ENCODE data around the gene POLA2. TPM values are rescaled to one million over a fixed set of nuclear protein-coding genes. Genes with fewer than 3 reads are reported as not detected.

POLA2 gene
- total and polyA plus RNA-seq, 9 of the 15 experiments (the other 6 are each of a cell fraction or from before 2014, with no cell fraction given) = 2.7 to 134 (median 44.4) TPM

DNA sequence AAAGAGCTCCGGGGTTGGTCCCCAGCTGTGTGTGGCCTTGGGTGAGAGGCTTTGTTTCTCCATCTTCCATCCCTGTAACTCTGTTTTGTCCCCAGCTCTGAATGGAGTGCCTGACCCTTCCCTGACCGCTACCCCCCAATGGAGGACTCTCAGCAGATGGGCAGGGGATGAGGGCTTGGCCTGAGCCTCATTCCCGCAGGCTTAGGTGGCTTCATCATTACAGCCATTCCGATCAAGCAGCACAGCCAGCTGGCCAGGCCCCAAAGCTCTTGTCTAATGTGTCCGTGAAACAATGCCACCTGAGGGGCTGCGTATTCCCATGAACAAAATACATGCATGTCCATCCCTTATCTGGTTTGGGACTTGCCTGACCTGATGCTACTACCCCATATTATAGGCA is 49.0 kb downstream of the POLA2 start:
- intact Hi-C loops (cut with micrococcal nuclease) (loop anchor here (10.0 kb wide), 2 partner anchors 86 to 196 kb away; partner anchors contain the start of genes TM7SF2 and ZNHIT2), in situ Hi-C loops (cut with MboI) (no loop called here)
- no peaks in the 10 kb centered on the region for H3K9me1 ChIP-seq (ENCODE audit: control insufficient read depth, insufficient read depth, low read length)
- no peak for FAIRE-seq
- no peaks in the 10 kb centered on the region for H3K27me3 ChIP-seq (ENCODE audit: control insufficient read depth in 2 of 2, insufficient read depth in 2 of 2, low read length in 2 of 2)
- H3K4me1 ChIP-seq (replicated peaks in 1 of 2; ENCODE audit: control insufficient read depth in 2 of 2, insufficient read depth in 2 of 2, low read length in 2 of 2) = peaks cover 9 to 40% of the 10 kb centered on the region in 2 experiments; a peak in 3 of 5 replicates
- no peak overlapping the region for H2AFZ ChIP-seq (ENCODE audit: low read depth, low read length)
- BruUV-seq (replicated peaks) = no TSS peak
- POLR2A ChIA-PET = interaction anchor here (0.6 to 2.8 kb wide), 13 partner anchors 9 to 241 kb away, joined by 3 to 10 read pairs (median 3); partner anchors contain the start of genes MALAT1 and NEAT1
- H3K4me3 ChIP-seq = no peak overlapping the region
- ATAC-seq = no peak
- no peak overlapping the region for H3K4me2 ChIP-seq (ENCODE audit: insufficient read depth, low read length)
- 55% methylated on average over 6 of the region's 6 CpGs for WGBS (ENCODE audit: insufficient coverage, low coverage, missing lambda C conversion rate)
- no peak for DNase-seq (ENCODE audit: extremely low read depth in 1 of 4, low spot score in 3 of 4)
- H3K9ac ChIP-seq (ENCODE audit: insufficient read depth in 1 of 2, low read depth in 2 of 2, low read length in 2 of 2) = peak overlapping the region in 1 of 2 experiments; percentile 70; a peak in 1 of 4 replicates
- no peaks in the 10 kb centered on the region for H3K36me3 ChIP-seq (ENCODE audit: control insufficient read depth, insufficient read depth, low read length)
- no peak overlapping the region for H3K27ac ChIP-seq (ENCODE audit: extremely low read depth, low read depth, low read length)
- CTCF ChIA-PET (ENCODE audit: low intra/inter-chr PET ratio) = no interaction called here
- peaks cover 1% of the 10 kb centered on the region; the same call in 2 of the 3 replicates for H3K79me2 ChIP-seq (ENCODE audit: control insufficient read depth, insufficient read depth, low read length)
- H4K20me1 ChIP-seq (replicated peaks; ENCODE audit: control insufficient read depth, insufficient read depth, low read length) = no peaks in the 10 kb centered on the region
- H3K9me3 ChIP-seq (replicated peaks; ENCODE audit: control insufficient read depth, insufficient read depth, low read depth, low read length) = no peaks in the 10 kb centered on the region
- no peak for TF ChIP-seq NKRF (IDR thresholded peaks at IDR 0.05; ENCODE audit: borderline replicate concordance)
- TF ChIP-seq, protein P1, sequence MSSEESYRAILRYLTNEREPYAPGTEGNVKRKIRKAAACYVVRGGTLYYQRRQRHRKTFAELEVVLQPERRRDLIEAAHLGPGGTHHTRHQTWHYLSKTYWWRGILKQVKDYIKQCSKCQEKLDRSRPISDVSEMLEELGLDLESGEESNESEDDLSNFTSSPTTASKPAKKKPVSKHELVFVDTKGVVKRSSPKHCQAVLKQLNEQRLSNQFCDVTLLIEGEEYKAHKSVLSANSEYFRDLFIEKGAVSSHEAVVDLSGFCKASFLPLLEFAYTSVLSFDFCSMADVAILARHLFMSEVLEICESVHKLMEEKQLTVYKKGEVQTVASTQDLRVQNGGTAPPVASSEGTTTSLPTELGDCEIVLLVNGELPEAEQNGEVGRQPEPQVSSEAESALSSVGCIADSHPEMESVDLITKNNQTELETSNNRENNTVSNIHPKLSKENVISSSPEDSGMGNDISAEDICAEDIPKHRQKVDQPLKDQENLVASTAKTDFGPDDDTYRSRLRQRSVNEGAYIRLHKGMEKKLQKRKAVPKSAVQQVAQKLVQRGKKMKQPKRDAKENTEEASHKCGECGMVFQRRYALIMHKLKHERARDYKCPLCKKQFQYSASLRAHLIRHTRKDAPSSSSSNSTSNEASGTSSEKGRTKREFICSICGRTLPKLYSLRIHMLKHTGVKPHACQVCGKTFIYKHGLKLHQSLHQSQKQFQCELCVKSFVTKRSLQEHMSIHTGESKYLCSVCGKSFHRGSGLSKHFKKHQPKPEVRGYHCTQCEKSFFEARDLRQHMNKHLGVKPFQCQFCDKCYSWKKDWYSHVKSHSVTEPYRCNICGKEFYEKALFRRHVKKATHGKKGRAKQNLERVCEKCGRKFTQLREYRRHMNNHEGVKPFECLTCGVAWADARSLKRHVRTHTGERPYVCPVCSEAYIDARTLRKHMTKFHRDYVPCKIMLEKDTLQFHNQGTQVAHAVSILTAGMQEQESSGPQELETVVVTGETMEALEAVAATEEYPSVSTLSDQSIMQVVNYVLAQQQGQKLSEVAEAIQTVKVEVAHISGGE (CRISPR knock-in tag; IDR thresholded peaks at IDR 0.05) = no peak
- TF ChIP-seq, protein P2, sequence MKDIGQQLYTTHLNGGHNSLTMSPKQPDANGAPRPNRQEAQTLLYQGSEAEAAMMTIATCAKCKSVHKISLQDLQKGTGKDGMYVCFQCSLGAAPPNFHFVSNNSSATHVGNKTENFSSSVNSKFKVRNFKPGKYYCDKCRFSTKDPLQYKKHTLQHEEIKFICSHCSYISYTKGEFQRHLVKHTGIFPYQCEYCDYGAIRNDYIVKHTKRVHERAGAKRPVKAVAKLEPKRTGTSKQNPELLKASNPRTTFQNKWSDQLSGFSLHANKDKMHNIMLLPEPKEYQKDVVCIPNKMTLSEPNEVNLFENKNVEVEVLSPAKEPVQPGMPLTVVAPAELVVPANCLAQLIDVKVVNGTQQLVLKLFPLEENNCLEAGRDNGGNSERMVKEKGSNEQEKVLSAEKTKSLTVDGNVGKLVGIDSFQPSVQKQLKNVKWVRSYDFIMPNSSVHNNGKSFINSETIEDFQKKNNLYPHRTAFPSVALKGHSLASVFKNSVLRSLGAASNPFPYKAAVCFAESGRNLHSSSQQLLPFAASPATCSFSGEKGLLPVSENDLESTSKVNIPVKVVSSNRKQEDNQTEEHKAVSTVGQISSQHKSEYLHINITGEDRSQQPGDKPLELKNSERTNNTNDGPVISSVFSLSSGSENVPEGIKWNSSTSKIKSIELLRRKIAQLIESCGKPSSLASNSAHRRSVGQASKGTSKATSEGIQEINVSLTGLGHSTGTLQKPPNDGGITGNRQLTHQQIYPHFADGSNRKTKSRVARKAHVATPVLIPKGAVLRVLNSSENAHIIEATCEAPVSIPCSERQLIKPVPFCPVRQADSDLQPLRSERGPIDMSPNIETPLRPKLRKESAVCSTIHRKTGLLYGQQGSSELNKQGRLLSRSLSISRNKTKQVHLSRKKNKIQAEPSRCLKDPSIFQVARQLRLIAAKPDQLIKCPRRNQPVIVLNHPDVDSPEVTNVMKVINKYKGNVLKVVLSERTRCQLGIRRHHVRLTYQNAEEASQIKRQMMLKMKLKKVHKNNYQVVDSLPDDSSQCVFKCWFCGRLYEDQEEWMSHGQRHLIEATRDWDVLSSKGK (CRISPR knock-in tag; IDR thresholded peaks at IDR 0.05) = no peak
- TF ChIP-seq, protein P3, sequence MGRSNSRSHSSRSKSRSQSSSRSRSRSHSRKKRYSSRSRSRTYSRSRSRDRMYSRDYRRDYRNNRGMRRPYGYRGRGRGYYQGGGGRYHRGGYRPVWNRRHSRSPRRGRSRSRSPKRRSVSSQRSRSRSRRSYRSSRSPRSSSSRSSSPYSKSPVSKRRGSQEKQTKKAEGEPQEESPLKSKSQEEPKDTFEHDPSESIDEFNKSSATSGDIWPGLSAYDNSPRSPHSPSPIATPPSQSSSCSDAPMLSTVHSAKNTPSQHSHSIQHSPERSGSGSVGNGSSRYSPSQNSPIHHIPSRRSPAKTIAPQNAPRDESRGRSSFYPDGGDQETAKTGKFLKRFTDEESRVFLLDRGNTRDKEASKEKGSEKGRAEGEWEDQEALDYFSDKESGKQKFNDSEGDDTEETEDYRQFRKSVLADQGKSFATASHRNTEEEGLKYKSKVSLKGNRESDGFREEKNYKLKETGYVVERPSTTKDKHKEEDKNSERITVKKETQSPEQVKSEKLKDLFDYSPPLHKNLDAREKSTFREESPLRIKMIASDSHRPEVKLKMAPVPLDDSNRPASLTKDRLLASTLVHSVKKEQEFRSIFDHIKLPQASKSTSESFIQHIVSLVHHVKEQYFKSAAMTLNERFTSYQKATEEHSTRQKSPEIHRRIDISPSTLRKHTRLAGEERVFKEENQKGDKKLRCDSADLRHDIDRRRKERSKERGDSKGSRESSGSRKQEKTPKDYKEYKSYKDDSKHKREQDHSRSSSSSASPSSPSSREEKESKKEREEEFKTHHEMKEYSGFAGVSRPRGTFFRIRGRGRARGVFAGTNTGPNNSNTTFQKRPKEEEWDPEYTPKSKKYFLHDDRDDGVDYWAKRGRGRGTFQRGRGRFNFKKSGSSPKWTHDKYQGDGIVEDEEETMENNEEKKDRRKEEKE (IDR thresholded peaks at IDR 0.05; ENCODE audit: borderline replicate concordance in 1 of 2, control insufficient read depth in 1 of 2, low read depth in 2 of 2, low read length in 1 of 2) = no peak
